SHP77 (cell line): ENCODE results near the gene WSB1.

Source experiments
- DNase-seq, 2 experiments: peaks; one replicate each; lab custom pipeline; 2025; lab: John Stamatoyannopoulos, UW

The WSB1 gene

DNA sequence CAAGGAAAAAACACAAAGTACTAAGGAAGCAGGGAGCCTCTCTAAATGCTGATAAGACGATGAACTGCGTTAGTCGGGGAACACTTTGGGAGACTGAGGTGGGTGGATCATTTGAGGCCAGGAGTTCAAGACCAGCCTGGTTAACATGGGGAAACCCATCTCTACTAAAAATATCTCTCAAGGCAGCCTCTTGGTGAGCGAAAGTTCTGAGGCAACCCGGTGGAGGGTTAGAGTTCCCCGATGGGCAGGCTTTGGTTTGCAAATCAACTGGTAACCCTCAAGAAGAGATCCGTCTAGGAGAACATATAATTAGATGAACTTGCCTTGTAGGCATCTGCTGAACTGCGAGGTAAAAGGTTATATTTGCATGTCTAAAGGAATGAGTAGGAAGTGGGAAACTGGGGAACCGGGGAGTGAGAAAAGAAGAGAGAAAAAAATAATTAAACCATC is 44.6 kb downstream of the WSB1 start:
- DNase-seq: no peak

DNA sequence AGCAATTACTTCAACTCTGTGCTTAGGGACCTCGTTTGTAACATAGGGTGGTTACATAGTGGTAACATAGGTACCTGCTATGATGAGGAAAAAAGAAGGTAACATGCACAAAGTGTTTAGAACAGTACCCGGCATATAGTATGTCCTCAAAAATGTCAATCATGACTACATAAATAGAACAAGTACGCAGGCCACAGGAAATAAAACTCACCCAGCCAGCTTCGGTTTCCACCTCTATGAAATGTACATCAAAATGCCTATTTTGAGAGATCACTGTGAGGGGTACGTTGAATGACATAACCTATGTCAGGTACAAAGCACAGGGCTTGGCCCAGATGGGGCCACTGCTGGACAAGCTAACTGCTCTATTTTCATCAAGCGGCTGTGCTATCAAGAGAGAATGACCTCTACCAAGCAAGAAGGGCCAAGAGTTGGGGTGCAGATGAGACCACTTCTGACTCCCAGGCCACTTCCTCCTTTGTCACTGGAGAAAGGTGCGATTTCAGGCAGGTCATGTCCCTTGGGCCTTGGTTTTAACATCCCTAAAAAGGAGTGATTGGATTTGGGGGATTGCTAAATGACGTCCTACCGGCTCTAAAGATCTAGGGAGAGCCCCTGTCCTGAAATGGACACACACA is 45.4 kb downstream of the WSB1 start:
- DNase-seq: no peak

DNA sequence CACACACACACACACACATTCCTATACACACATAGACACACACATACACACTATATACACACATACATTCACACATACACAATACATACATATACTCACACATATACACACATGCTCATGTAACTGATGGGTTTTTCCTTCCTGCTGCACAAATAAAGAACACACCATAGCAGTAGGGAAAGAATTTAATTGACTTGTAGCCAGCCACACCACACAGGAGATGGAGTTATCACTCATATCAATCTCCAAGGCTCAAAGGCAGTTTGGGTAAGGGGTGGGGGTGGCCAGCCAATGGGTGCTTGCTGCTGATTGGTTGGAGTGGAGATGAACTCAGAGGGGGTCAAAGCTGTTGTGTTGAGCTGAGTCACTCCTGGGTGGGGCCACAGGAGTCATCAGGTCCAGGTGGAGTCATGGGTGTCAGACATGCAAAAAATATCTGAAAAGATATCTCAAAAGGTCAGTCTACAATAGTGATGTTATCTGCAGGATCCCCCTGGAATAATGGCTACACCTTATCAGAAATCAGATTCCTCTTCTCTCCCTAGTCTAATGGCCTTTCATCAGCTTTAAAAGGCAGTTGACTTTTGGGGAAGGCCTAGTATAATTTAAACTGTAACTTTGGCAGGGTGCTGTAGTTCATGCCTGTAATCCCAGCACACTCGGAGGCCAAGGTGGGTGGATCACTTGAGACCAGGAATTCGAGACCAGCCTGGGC is 46.1 kb downstream of the WSB1 start:
- DNase-seq: no peak

GRCh38 chr17:27340575-27340974 is 46.7 kb downstream of the WSB1 start:
- no peak for DNase-seq

DNA sequence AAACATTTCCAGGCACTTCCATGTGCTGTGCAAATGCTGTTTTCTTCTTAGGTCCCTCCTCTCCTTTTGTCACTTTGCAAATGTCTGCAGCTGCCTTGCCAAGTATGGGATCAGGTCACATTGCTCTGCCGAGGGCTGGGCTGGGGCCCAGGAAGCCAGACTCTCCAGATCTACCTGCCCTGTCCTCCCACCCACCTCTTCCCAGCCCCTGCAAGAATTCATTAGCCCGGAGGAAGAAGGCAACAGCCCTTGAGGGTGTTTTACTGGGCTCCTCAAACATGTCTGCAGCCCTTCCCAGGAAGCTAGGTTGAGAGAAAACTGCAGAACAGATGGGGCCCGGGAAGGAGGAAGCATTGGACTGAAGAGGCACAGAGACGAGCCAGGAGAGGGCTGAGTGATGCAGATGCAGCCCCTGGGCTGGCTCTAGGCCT is 47.1 kb downstream of the WSB1 start:
- DNase-seq: no peak

DNA sequence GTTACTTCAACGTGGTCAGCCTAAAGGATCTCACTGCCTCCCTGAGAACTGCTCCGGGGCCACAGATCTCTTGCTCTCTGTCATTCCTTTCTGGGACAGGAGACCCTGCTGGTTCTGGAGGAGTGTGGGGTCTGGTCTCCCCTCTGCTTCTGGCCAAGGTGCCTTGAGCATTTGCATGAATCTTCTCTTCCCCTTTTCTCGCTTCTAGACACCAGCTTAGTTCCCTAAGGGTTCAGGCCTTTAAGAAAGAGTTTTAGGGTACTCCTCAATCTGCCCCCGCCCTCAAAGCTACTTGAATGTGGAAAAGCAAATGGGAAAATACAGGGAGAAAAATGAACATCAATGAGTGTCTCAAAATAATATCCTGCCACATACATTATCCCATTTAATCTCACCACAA is 48.1 kb downstream of the WSB1 start:
- DNase-seq: no peak

GRCh38 chr17:27343294-27343693 is 49.4 kb downstream of the WSB1 start:
- no peak for DNase-seq

DNA sequence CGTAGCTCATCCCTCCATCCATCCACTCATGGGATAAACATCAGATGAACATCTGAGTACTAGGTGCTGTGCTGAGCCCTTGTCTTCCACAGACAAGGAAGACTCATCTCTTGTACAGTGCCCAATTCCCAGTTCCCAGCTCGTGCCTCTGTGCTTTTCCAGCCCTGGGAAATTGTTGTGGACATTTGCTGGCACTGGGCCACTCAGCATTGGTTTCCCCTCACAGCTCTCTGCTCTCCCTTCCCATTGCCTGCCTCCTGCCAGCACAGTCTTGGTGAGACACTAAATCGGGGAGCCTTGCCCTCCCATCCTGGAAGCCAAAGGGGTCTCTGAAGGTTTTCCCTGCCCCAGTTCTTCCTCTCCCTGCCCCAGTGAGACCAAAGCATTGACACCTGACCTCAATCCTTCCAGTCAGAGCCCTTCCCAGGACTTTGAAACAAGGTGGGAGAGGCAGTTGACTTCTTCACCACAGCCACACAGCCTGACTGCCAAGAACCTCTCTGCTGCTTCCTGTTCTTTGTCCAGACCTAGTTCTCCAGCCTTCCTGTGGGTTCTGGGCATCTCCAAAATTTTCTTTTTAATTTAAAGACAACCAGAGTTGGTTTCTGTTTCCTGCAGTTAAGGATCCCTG is 50.2 kb downstream of the WSB1 start:
- no peak for DNase-seq

- DNase-seq: peak; percentile 86 to 93
Observed at GRCh38 chr17:27345141-27345904, 51.4 kb downstream of the WSB1 start.

GRCh38 chr17:27346228-27346899 is 52.5 kb downstream of the WSB1 start:
- DNase-seq: no peak

DNA sequence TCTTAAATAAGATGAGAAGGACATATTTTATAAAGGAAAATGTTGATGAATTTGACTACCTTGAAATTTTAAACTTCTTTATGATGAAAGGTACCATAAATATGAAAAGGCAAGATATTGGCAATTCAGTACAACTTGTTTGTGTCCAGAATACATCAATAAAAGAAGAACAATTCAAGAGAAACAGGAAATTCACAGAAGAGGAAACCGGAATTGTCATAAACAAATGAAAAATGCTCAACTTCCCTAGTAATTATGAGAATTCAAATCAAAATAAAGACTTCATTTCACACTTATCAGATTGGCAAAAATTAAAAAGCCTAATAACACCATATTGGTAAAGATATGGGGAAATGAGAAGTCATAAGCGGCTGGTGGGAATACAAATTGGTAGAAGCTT is 54.3 kb downstream of the WSB1 start:
- no peak for DNase-seq

DNA sequence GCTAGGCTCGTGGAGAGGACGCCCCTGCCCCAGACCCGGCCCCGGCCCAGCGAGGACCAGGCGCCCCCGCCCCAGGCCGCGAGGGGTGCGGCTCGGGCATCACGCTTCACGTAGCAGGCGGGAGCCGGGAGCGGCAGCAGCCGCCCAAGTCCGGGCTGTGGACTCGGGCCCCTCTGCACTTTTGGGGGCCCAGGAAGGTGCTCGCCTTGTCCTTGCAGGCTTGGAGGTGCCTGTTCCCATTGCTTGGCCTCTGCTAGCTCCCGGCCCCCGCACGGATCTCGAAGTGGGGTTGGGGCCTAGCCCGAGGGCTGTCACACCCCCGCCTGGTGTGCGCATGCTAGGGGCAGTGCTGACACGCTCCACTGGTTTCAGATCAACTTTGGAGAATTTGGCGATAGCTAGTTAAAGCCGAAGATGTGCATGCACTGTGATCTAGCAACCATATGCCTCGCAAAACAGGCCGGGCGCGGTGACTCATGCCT is 55.7 kb downstream of the WSB1 start:
- no peak for DNase-seq

DNA sequence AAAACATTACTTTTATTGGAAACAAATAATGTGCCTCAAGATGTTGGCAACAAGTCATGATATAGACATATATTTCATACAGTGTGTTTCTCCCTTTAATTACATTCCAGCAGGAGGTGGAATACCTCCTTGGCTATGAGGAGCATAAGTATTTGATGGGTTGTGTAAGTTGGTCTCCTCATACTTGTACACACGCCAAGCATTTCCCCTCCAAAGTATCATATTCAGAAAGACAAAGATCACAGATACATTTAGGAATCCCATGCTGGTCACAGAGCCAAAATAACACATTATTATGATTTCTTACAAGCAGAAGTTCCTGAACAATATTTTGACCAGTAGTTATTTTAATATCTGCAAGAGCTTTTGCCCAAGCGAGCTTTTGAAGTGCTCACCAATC is 57.8 kb downstream of the WSB1 start:
- DNase-seq: no peak

DNA sequence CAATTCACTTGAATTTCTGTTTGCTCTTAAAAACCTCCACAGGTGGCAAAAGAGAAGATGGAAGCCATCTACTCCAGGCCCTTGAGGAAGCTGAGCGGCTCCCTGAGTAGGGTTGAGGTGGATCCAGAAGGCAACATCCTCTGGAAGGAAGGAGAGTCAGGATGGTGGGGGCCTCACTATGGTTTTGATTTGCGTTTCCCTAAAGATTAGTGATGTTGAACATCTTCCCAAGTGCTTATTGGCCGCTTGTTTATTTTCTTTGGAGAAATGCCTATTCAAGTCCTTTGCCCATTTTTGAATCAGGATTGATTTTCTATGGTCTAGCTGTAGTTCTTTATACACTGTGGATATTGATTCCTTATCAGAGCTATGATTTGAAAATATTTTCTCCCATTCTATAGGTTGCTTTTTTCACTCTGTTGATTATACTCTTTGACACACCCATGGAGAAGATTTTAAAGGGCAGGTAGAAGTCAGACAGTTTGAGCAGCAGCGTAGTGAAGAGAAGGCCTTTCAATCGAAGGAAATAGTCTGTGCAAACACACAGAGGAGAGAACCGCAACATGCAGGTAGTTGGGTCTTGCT is 58.6 kb downstream of the WSB1 start:
- no peak for DNase-seq

DNA sequence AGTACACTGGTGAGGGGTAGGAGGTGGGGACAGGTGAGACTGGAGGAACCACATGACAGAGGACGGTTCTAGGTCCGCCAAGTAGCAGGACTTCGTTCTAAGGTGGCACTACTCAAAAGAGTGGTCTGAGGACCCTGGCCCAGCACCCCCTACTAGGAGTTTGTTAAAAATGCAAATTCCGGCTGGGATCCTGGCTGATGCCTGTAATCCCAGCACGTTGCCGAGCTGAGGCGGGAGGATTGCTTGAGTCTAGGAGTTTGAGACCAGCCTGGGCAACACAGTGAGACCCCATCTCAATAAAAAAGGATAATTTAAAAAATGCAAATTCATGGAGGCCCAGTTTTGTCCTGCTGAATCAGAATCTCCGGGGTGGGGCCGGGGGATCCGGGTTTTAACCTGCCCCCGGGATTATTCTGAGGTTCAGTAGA is 59.1 kb downstream of the WSB1 start:
- DNase-seq: no peak

GRCh38 chr17:27353461-27354050 is 59.6 kb downstream of the WSB1 start:
- peak; percentile 86 to 87 for DNase-seq

GRCh38 chr17:27354051-27354490 is 60.2 kb downstream of the WSB1 start:
- no peak for DNase-seq

DNA sequence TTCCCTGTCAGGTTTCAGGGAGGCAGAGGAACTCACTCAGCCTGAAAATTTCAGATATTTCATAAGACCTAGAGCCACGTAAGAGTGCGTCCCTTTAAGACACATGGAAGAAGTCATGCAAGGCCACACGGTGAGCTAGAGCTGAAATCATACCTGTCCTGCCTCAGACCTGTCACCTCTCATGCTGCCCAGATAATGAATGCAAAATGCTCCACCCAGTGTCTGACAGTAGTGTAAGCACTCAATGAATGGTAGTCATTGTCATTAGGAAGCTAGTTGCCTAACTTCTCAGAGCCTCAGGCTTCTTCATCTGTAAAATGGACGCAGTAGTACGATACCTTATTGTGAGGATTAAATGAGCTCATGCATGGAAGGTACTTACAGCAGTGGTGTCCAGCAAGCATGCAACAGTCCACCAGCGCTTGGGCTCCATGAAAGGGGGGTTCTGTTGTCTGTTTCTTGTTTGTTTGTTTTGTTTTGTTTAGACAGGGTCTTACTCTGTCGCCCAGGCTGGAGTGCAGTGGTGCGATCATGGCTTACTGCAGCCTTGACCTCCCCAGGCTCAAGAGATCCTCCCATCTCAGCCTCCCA is 60.7 kb downstream of the WSB1 start:
- DNase-seq: peak in 1 of 2 experiments; percentile 16

DNA sequence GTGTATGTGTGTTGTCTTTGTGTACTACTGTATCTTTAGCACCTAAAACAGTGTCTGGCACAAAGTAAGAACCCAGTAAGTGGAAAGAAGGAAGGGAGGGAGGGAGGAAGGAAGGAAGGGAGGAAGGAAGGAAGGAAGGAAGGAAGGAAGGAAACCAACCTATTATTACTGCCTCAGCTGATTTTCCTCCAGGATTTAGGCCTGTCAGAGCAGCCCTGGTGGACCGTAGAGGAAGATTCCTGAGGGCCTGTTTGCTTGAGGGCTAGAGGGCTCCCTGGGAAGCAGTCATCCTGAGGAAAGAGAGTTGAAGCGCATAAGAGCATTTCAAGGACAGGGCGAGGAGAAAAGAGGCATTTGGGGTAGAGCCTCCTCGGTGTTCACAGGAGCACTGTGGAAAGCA is 61.5 kb downstream of the WSB1 start:
- no peak for DNase-seq

- no peak for DNase-seq
Observed at GRCh38 chr17:27356091-27356705, 62.3 kb downstream of the WSB1 start.
